Fibroblast of lung (primary cell): ENCODE data around the gene GCC2. TPM values are rescaled to one million over a fixed set of nuclear protein-coding genes. Genes with fewer than 3 reads are reported as not detected.

Experiments used
- DNase-seq, 2 donors: peaks; one replicate each; pipeline versions ENCODE4 v3.0.0 to v3.0.0-alpha.2; 2010; ENCODE audit warnings: low read depth in 2 of 2
- H2AFZ ChIP-seq: 2 replicates; pipeline ENCODE4 v1.5.1; 2012; ENCODE audit warnings: low read length, control low read depth, inconsistent platforms
- H3K27ac ChIP-seq: 2 replicates; pipeline ENCODE4 v1.5.1; 2011; ENCODE audit warnings: low read length, control low read depth; ENCODE audit not compliant: insufficient read depth
- H3K27me3 ChIP-seq: 2 replicates; pipeline ENCODE4 v1.5.1; 2011; ENCODE audit warnings: mild to moderate bottlenecking, low read length; ENCODE audit not compliant: control insufficient read depth, insufficient read depth
- H3K36me3 ChIP-seq: 2 replicates; pipeline ENCODE4 v1.5.1; 2011; ENCODE audit warnings: low read length; ENCODE audit not compliant: control insufficient read depth, insufficient read depth
- H3K4me1 ChIP-seq: 2 replicates; pipeline ENCODE4 v1.5.1; 2011; ENCODE audit warnings: low read length; ENCODE audit not compliant: control insufficient read depth, insufficient read depth; ENCODE audit errors: extremely low read depth
- H3K4me2 ChIP-seq: 2 replicates; pipeline ENCODE4 v1.5.1; 2011; ENCODE audit warnings: low read length, control low read depth; ENCODE audit not compliant: insufficient read depth; ENCODE audit errors: extremely low read depth
- H3K4me3 ChIP-seq, 4 experiments: fragments of 200-600 bp in 1 of 4; sonication (generic) in 1 of 4; replicated peaks in 1 of 4; 2 replicates each; pipeline ENCODE4 v1.5.1; 2011 to 2016; ENCODE audit warnings: low read length in 4 of 4, low read depth in 3 of 4, mild to moderate bottlenecking in 3 of 4, control low read depth in 2 of 4, inconsistent platforms in 1 of 4, mixed read lengths in 1 of 4; ENCODE audit not compliant: insufficient read depth in 1 of 4; ENCODE audit errors: control extremely low read depth in 1 of 4
- H3K79me2 ChIP-seq: 2 replicates; pipeline ENCODE4 v1.5.1; 2012; ENCODE audit warnings: mild to moderate bottlenecking, low read length, inconsistent platforms; ENCODE audit not compliant: control insufficient read depth, insufficient read depth
- H3K9ac ChIP-seq: 2 replicates; pipeline ENCODE4 v1.5.1; 2011; ENCODE audit warnings: mild to moderate bottlenecking, low read length, control low read depth; ENCODE audit not compliant: insufficient read depth
- H3K9me3 ChIP-seq: 2 replicates; pipeline ENCODE4 v1.5.1; 2012; ENCODE audit warnings: low read depth, low read length; ENCODE audit not compliant: control insufficient read depth, insufficient read depth
- H4K20me1 ChIP-seq: 2 replicates; pipeline ENCODE4 v1.5.1; 2011; ENCODE audit warnings: low read length; ENCODE audit not compliant: control insufficient read depth, insufficient read depth; ENCODE audit errors: extremely low read depth
- CTCF ChIP-seq, 2 donors: IDR thresholded peaks in 1 of 2; conservative IDR thresholded peaks in 1 of 2; 1 replicate in 1 of 2; 2 replicates in 1 of 2; pipeline ENCODE4 v1.5.1; 2011 to 2012; ENCODE audit warnings: low read length in 2 of 2, control low read depth in 1 of 2, inconsistent platforms in 1 of 2, low read depth in 1 of 2, mild to moderate bottlenecking in 1 of 2
- EZH2 ChIP-seq: IDR thresholded peaks from 2 replicates; pipeline ENCODE4 v1.5.1; 2012; ENCODE audit warnings: low read length, control low read depth, mild to moderate bottlenecking; ENCODE audit errors: missing control alignments
- polyA minus RNA-seq: library from RNA; depleted of rRNA, polyadenylated mRNA; stranded (reverse); fragments of >200 nt; gene quantifications from 2 replicates; pipeline ENCODE4 v1.2.3, GENCODE V29; 2011; ENCODE audit warnings: low replicate concordance
- polyA plus RNA-seq, 2 donors: library from polyadenylated mRNA; depleted of rRNA in 1 of 2; stranded (reverse) in 1 of 2; unstranded in 1 of 2; fragments of >200 nt; gene quantifications; 2 replicates each; pipeline ENCODE4 v1.2.1, GENCODE V29; 2011 to 2012; ENCODE audit warnings: missing spikeins in 1 of 2
- total RNA-seq: library from RNA; depleted of rRNA; stranded (reverse); fragments of >200 nt; gene quantifications from 2 replicates; pipeline ENCODE4 v1.2.1, GENCODE V29; 2014

GCC2 gene
- 23.6 and 26.4 TPM in 2 replicates for total RNA-seq
- polyA plus RNA-seq: 9.4 and 16.3 TPM in 2 replicates
- 8.5 and 15.3 TPM in 2 replicates for polyA plus RNA-seq (2012)
- polyA minus RNA-seq: 0.39 and 0.63 TPM in 2 replicates

- Histone ChIP-seq H3K4me2 (peak within 1 kb of the TSS; percentile 84), H3K27ac (peak within 1 kb of the TSS; percentile 96), H3K79me2 (peaks cover 2% of the 10 kb centered on the region), H3K4me1 (peaks cover 2% of the 10 kb centered on the region), H2AFZ (peak within 1 kb of the TSS; percentile 92), H3K27me3 (no peaks in the 10 kb centered on the region), H3K9me3 (no peaks in the 10 kb centered on the region), H4K20me1 (no peaks in the 10 kb centered on the region), H3K4me3 (peak within 1 kb of the TSS; percentile 82 to 98 (median 92)), H3K9ac (peak within 1 kb of the TSS; percentile 86), H3K36me3 (peaks cover 2% of the 10 kb centered on the region)
- peak; percentile 90 to 94 for DNase-seq
- TF ChIP-seq CTCF (conservative IDR thresholded peaks at IDR 0.05 in 1 of 2, IDR thresholded peaks at IDR 0.05 in 1 of 2; ENCODE audit: low read depth in 1 of 2, low read length in 2 of 2): no peak
- no peak for TF ChIP-seq EZH2
These were observed at the start of gene GCC2 for GRCh38 chr2:108448678-108449409. GCC2 (plus strand) TSS chr2:108449206; CDS start chr2:108449275, 69 bp downstream.

- TF ChIP-seq CTCF (conservative IDR thresholded peaks at IDR 0.05 in 1 of 2, IDR thresholded peaks at IDR 0.05 in 1 of 2; ENCODE audit: low read depth in 1 of 2, low read length in 2 of 2) (no peak), EZH2 (no peak)
- H3K27ac ChIP-seq: no peak overlapping the region
- H3K4me1 ChIP-seq: peaks cover 3% of the 10 kb centered on the region
- no peaks in the 10 kb centered on the region for H4K20me1 ChIP-seq
- H3K36me3 ChIP-seq: no peaks in the 10 kb centered on the region
- no peak overlapping the region for H2AFZ ChIP-seq
- H3K4me3 ChIP-seq: no peak overlapping the region
- H3K9ac ChIP-seq: no peak overlapping the region
- H3K4me2 ChIP-seq: no peak overlapping the region
- peak in 1 of 2 donors; percentile 23 for DNase-seq
- H3K9me3 ChIP-seq: peaks cover 2% of the 10 kb centered on the region
- no peaks in the 10 kb centered on the region for H3K79me2 ChIP-seq
- H3K27me3 ChIP-seq: no peaks in the 10 kb centered on the region
These were observed 49.5 kb upstream of the GCC2 start for GRCh38 chr2:108399479-108399878.

GRCh38 chr2:108401800-108402199, 47.2 kb upstream of the GCC2 start:
- no peaks in the 10 kb centered on the region for H3K36me3 ChIP-seq
- no peak overlapping the region for H3K4me3 ChIP-seq
- H3K4me2 ChIP-seq: no peak overlapping the region
- H3K27me3 ChIP-seq: no peaks in the 10 kb centered on the region
- no peak for DNase-seq
- H3K27ac ChIP-seq: no peak overlapping the region
- H3K9me3 ChIP-seq: peaks cover 2% of the 10 kb centered on the region
- no peaks in the 10 kb centered on the region for H4K20me1 ChIP-seq
- H3K9ac ChIP-seq: no peak overlapping the region
- no peaks in the 10 kb centered on the region for H3K79me2 ChIP-seq
- peaks cover 3% of the 10 kb centered on the region for H3K4me1 ChIP-seq
- no peak overlapping the region for H2AFZ ChIP-seq
- TF ChIP-seq EZH2: no peak
- TF ChIP-seq CTCF (conservative IDR thresholded peaks at IDR 0.05 in 1 of 2, IDR thresholded peaks at IDR 0.05 in 1 of 2; ENCODE audit: low read depth in 1 of 2, low read length in 2 of 2): no peak
